ENCODE measurements around the gene ARID1A. TPM values are rescaled to one million over a fixed set of nuclear protein-coding genes. Genes with fewer than 3 reads are reported as not detected.
A peak's percentile ranks its signal among the peaks of the same experiment; 100 is the strongest.

Gene ARID1A
- total and polyA plus RNA-seq, 9 of the 15 experiments (the other 6 are each of a cell fraction or from before 2014, with no cell fraction given), result 8.3 to 88.3 (median 22.5) TPM

- no peak for TF ChIP-seq KLF10 (CRISPR knock-in tag; IDR thresholded peaks at IDR 0.05)
- TF ChIP-seq BHLHE40 (IDR thresholded peaks at IDR 0.05; ENCODE audit: low read length), result no peak; the same call in 1 of the 2 replicates
- TF ChIP-seq ZBTB40 (IDR thresholded peaks at IDR 0.05), result no peak
- no peak for TF ChIP-seq ZBTB40 (CRISPR knock-in tag; IDR thresholded peaks at IDR 0.05)
- TF ChIP-seq RHOXF2B (CRISPR knock-in tag; conservative IDR thresholded peaks at IDR 0.05), result no peak
- peak; percentile 87 for TF ChIP-seq ZNF197 (CRISPR knock-in tag; IDR thresholded peaks at IDR 0.05; ENCODE audit: low read depth)
- TF ChIP-seq ZBTB33 (CRISPR knock-in tag; IDR thresholded peaks at IDR 0.05), result no peak
- TF ChIP-seq MYC (IDR thresholded peaks at IDR 0.05; ENCODE audit: low read depth, low read length), result no peak
- TF ChIP-seq MYC (CRISPR knock-in tag; IDR thresholded peaks at IDR 0.05; ENCODE audit: borderline replicate concordance, low read depth), result no peak
- TF ChIP-seq KLF16 (IDR thresholded peaks at IDR 0.05), result peak; percentile 89
- TF ChIP-seq ZNF699 (CRISPR knock-in tag; IDR thresholded peaks at IDR 0.05; ENCODE audit: insufficient replicate concordance), result no peak
- TF ChIP-seq ZBTB49 (CRISPR knock-in tag; IDR thresholded peaks at IDR 0.05; ENCODE audit: borderline replicate concordance), result no peak
- TF ChIP-seq LEF1 (IDR thresholded peaks at IDR 0.05), result peak; percentile 33; the same call in 1 of the 2 replicates
- no peak for TF ChIP-seq ZNF785 (CRISPR knock-in tag; IDR thresholded peaks at IDR 0.05)
- TF ChIP-seq CBFB (CRISPR knock-in tag; IDR thresholded peaks at IDR 0.05), result no peak
- TF ChIP-seq PHTF2 (CRISPR knock-in tag; IDR thresholded peaks at IDR 0.05), result no peak
Observed at GRCh38 chr1:26721669-26722355, 26.0 kb downstream of the ARID1A start (continued).

Data from K562 (cell line).